CD4-positive, alpha-beta T cell (primary cell): ENCODE data around the gene GFPT1. TPM values are rescaled to one million over a fixed set of nuclear protein-coding genes. Genes with fewer than 3 reads are reported as not detected.

Experiments used
- ATAC-seq: fragments of 200-7000 bp; cut with Tn5 transposase; one replicate; pipeline ENCODE4 v1.10.0; 2022; ENCODE audit warnings: mild to moderate bottlenecking; ENCODE audit not compliant: poor library complexity
- CTCF ChIA-PET: fragments of 350-600 bp; sonication (Branson Sonifier 250); formaldehyde crosslinking; loops from one replicate; lab custom pipeline; 2021; ENCODE audit warnings: antibody characterized with exemption, inconsistent platforms; lab: Charles Lee
- POLR2A ChIA-PET: fragments of 350-600 bp; sonication (Branson Sonifier 250); formaldehyde crosslinking; loops from one replicate; lab custom pipeline; 2021; ENCODE audit warnings: antibody characterized with exemption, inconsistent platforms; lab: Charles Lee
- DNase-seq, 14 experiments: peaks; one replicate each; pipeline ENCODE4 v3.0.0-alpha.2; 2013 to 2020; ENCODE audit warnings: mixed read lengths in 2 of 14
- H3K27ac ChIP-seq, 2 donors: one replicate each; pipeline versions ENCODE4 v1.5.1 to v1.7.0; 2013; ENCODE audit warnings: low read length in 2 of 2, low read depth in 1 of 2, mild to moderate bottlenecking in 1 of 2
- H3K27me3 ChIP-seq, 2 experiments: 1 replicate in 1 of 2; 2 replicates in 1 of 2; pipeline versions ENCODE4 v1.6.1 to v1.7.0; 2013; ENCODE audit warnings: low read length in 2 of 2, control low read depth in 1 of 2, mild to moderate bottlenecking in 1 of 2, moderate library complexity in 1 of 2; ENCODE audit not compliant: insufficient read depth in 2 of 2, control insufficient read depth in 1 of 2
- H3K36me3 ChIP-seq: one replicate; pipeline ENCODE4 v1.6.1; 2013; ENCODE audit warnings: low read length, control low read depth; ENCODE audit not compliant: insufficient read depth
- H3K4me1 ChIP-seq: one replicate; pipeline ENCODE4 v1.6.1; 2013; ENCODE audit warnings: low read length, control low read depth; ENCODE audit not compliant: insufficient read depth
- H3K4me3 ChIP-seq: one replicate; pipeline ENCODE4 v1.5.1; 2013; ENCODE audit warnings: mild to moderate bottlenecking, low read length, moderate library complexity
- H3K9me3 ChIP-seq, 2 experiments: 1 replicate in 1 of 2; 2 replicates in 1 of 2; pipeline versions ENCODE4 v1.6.1 to v1.7.0; 2013; ENCODE audit warnings: low read length in 2 of 2, mild to moderate bottlenecking in 2 of 2, control low read depth in 1 of 2, moderate library complexity in 1 of 2; ENCODE audit not compliant: control insufficient read depth in 1 of 2, insufficient read depth in 1 of 2
- H3K27ac Mint-ChIP-seq: one replicate; pipeline ENCODE4 v1.8.0; 2020; ENCODE audit warnings: mixed read lengths
- H3K27me3 Mint-ChIP-seq: one replicate; pipeline ENCODE4 v1.8.0; 2021; ENCODE audit warnings: mixed read lengths
- H3K36me3 Mint-ChIP-seq: one replicate; pipeline ENCODE4 v1.8.0; 2021; ENCODE audit warnings: low read depth, mixed read lengths
- H3K4me1 Mint-ChIP-seq: one replicate; pipeline ENCODE4 v1.8.0; 2021; ENCODE audit warnings: low read depth, mixed read lengths
- H3K4me3 Mint-ChIP-seq: one replicate; pipeline ENCODE4 v1.8.0; 2020; ENCODE audit warnings: mild to moderate bottlenecking, mixed read lengths
- H3K9me3 Mint-ChIP-seq: one replicate; pipeline ENCODE4 v1.8.0; 2020; ENCODE audit warnings: mixed read lengths
- CTCF ChIP-seq: fragments of 200-600 bp; IDR thresholded peaks from one replicate; pipeline ENCODE4 v1.8.0; 2022; ENCODE audit warnings: antibody characterized with exemption, mild to moderate bottlenecking
- intact Hi-C, 2 experiments: fragments of 100-400 bp; cut with DNase I in 1 of 2; cut with micrococcal nuclease in 1 of 2; formaldehyde crosslinking; loops; one replicate each; pipeline versions ENCODE4 v1.15.1 to v1.9.0; 2023 to 2025; cut with DNase I, micrococcal nuclease
- polyA plus RNA-seq, 2 donors: library from polyadenylated mRNA; unstranded; fragments of 120-200 nt; gene quantifications; one replicate each; pipeline ENCODE4 v1.2.1, GENCODE V29; 2013
- total RNA-seq, 174 experiments: library from RNA in 2 of 174; stranded (reverse) in 2 of 174; gene quantifications; one replicate each; pipeline ENCODE4 v1.2.3 and lab custom pipeline; 2021 to 2026

Gene GFPT1
- total RNA-seq (10 to 100 TPM; 17.6 to 18.3 TPM), total RNA-seq (lab: John Stamatoyannopoulos, UW) (41.5 to 195 (median 99.8) reads per million in 172 experiments)
- 10.2 TPM for polyA plus RNA-seq (2013, experiment 1 of 2)
- polyA plus RNA-seq (2013, experiment 2 of 2): 12.6 TPM

DNA sequence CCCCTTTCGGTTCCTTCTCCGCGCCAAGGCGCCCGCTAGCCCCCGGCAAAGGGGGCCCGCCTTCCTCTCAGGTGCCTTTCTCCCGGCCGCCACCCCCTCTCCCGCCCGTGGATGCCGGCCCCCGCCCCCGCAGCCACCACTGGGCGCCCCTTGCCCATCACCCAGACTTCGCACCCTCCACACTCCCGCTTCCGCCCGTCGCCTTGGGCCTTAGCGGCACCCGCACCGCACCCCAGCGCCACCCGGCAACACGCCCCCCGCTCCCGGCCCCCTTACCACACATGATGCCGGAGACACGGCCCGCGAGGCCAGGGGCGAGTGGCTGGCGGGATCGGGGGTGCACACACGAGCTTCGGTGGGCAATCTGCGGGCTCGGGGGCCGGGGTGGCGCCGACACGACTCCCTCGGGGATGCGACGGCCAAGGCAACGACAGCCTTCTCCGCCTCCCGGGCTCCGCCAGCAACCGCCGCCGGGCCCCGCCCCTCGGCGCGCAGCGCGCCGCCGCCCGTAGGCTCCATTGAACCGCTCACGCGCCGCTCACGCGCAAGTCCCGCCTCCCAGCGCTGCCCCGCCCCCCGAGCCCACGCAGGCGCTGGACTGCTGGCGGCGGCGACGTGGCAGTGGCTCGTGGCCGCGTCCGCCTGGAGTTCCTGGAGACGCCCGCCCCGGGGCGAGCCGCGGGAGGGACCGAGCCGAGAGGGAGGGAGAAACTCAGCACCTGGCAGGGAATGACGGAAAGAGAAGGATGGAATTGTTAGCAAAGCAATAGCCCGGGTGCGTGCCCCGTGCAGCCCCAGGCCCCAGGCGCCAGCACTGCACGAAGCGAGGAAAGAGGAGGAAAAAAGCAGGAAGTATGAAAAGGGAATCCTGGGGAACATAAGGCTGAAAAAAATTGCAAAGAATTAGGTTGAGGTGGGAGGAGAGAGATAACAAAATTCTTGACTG lies at the start of gene GFPT1:
TSS of gene GFPT1 (minus strand) at position 439 of the 946 bp plus-strand sequence. CDS start at position 283, 156 bp downstream.
- Histone ChIP-seq H3K27ac (peak within 1 kb of the TSS; percentile 39 to 58), H3K4me1 (peaks cover 22% of the 10 kb centered on the region), H3K9me3 (no peaks in the 10 kb centered on the region), H3K4me3 (peak within 1 kb of the TSS; percentile 62), H3K27me3 (no peaks in the 10 kb centered on the region), H3K36me3 (no peaks in the 10 kb centered on the region)
- intact Hi-C loops: loop anchor here in 1 of 2 experiments (1.0 to 10.0 kb wide), 5 partner anchors 50 to 1232 kb away; partner anchors contain the start of genes AAK1, GMCL1, NFU1 and PNO1
- TF ChIP-seq CTCF: no peak
- CTCF ChIA-PET: no interaction called here
- Mint-ChIP-seq H3K27me3 (no peaks in the 10 kb centered on the region), H3K4me1 (peaks cover 48% of the 10 kb centered on the region), H3K9me3 (no peaks in the 10 kb centered on the region), H3K4me3 (peak within 1 kb of the TSS; percentile 89), H3K27ac (peak within 1 kb of the TSS; percentile 79), H3K36me3 (no peaks in the 10 kb centered on the region)
- DNase-seq (peak; percentile 84 to 97 (median 92)), ATAC-seq (peak; percentile 97)
- POLR2A ChIA-PET: interaction anchor here (2.8 kb wide), 1 partner anchor 50 kb away, joined by 21 read pairs; the partner anchor contains the start of gene NFU1

DNA sequence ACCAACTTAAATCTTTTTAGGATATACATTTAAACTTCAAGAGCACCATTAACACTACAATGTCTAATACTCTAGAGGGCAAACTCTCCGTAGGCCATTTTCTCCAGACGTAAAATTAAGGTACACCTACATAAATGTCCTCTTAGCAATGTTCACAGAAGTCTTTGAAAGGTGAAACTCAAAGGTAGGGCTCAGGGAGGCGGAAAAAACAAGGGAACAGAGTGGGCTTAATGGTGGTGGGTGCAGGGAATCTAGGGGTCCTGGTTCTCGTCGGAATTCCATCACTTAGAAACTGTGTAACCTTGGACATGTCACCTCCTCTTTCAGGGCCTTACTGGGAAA lies 49.5 kb upstream of the GFPT1 start:
- no peaks in the 10 kb centered on the region for H3K27me3 ChIP-seq
- H3K4me1 ChIP-seq: peaks cover 19% of the 10 kb centered on the region
- ChIA-PET POLR2A (interaction anchor here (0.6 to 2.8 kb wide), 37 partner anchors 11 to 1791 kb away, joined by 3 to 29 read pairs (median 5); partner anchors contain the start of genes AAK1, C2orf42, FAM136A and GFPT1), CTCF (interaction anchor here (0.7 to 1.5 kb wide), 4 partner anchors 41 to 380 kb away, joined by 3 to 4 read pairs (median 3); no protein-coding TSS in a partner anchor)
- Mint-ChIP-seq H3K36me3 (peaks cover 36% of the 10 kb centered on the region), H3K9me3 (peaks cover 5% of the 10 kb centered on the region), H3K27ac (peak overlapping the region; percentile 99), H3K4me3 (peak overlapping the region; percentile 94), H3K4me1 (peaks cover 47% of the 10 kb centered on the region), H3K27me3 (no peaks in the 10 kb centered on the region)
- ATAC-seq (peak; percentile 6), DNase-seq (peak in 1 of 14 experiments; percentile 40)
- peak overlapping the region; percentile 81 for H3K4me3 ChIP-seq
- intact Hi-C loops: loop anchor here (1.0 to 5.0 kb wide), 5 partner anchors 64 to 276 kb away; partner anchors contain the start of gene AAK1 (in 1 of the 2)
- no peak for TF ChIP-seq CTCF
- H3K9me3 ChIP-seq: no peaks in the 10 kb centered on the region
- peak overlapping the region; percentile 87 to 94 for H3K27ac ChIP-seq
- H3K36me3 ChIP-seq: peaks cover 9% of the 10 kb centered on the region

DNA sequence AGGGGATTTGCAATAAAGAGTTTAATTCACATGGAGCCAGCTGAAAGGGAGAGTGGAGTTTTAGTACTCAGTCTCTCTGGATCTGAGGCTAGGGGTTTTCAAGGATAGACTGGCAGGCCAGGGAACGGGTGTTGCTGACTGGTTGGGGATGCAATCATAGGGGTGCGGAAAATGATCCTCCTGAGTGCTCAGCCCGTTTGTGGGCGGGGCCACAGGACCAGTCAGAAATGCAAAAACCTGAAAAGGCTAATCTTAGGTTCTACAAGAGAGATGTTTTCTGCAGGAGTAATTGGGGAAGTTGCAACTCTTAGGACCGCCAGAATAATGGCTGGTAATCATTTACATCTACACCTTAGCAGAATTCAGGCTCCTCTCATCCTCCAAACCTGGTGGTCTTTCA lies 47.7 kb upstream of the GFPT1 start:
- DNase-seq: no peak
- ChIA-PET CTCF (no interaction called here), POLR2A (no interaction called here)
- H3K27me3 Mint-ChIP-seq: no peaks in the 10 kb centered on the region
- peak overlapping the region; percentile 72 for H3K4me3 Mint-ChIP-seq
- peaks cover 36% of the 10 kb centered on the region for H3K36me3 Mint-ChIP-seq
- TF ChIP-seq CTCF: no peak
- H3K36me3 ChIP-seq: peaks cover 23% of the 10 kb centered on the region
- peaks cover 19% of the 10 kb centered on the region for H3K4me1 ChIP-seq
- ATAC-seq: no peak
- peaks cover 47% of the 10 kb centered on the region for H3K4me1 Mint-ChIP-seq
- peaks cover 2% of the 10 kb centered on the region for H3K9me3 Mint-ChIP-seq
- no peak overlapping the region for H3K27ac ChIP-seq
- H3K4me3 ChIP-seq: no peak overlapping the region
- H3K27ac Mint-ChIP-seq: peak overlapping the region; percentile 64
- H3K27me3 ChIP-seq: no peaks in the 10 kb centered on the region
- intact Hi-C loops: loop anchor here (5.0 kb wide), 3 partner anchors 138 to 278 kb away; partner anchors contain the start of gene AAK1 (in 1 of the 2)
- H3K9me3 ChIP-seq: no peaks in the 10 kb centered on the region
